ENCODE data around the gene RNF208. TPM values are rescaled to one million over a fixed set of nuclear protein-coding genes. Genes with fewer than 3 reads are reported as not detected.

RNF208 gene
- total and polyA plus RNA-seq, 9 of the 15 experiments (the other 6 are each of a cell fraction or from before 2014, with no cell fraction given) = 0.15 to 6.9 (median 0.50) TPM; not detected in 2

- TF ChIP-seq ZBTB43 (CRISPR knock-in tag; IDR thresholded peaks at IDR 0.05) (no peak), CHD4 (IDR thresholded peaks at IDR 0.05; ENCODE audit: insufficient read depth, insufficient replicate concordance, low read depth, low read length, poor library complexity, severe bottlenecking) (no peak), CREM (IDR thresholded peaks at IDR 0.05; ENCODE audit: low read depth) (peak; percentile 31; the same call in 1 of the 2 replicates), ZNF408 (CRISPR knock-in tag; IDR thresholded peaks at IDR 0.05; ENCODE audit: low read depth) (no peak), KLF1 (tag; IDR thresholded peaks at IDR 0.05) (no peak), TOE1 (IDR thresholded peaks at IDR 0.05; ENCODE audit: borderline replicate concordance) (peak; percentile 11; the same call in 1 of the 2 replicates), TOE1 (CRISPR knock-in tag; IDR thresholded peaks at IDR 0.05; ENCODE audit: borderline replicate concordance, low read depth) (0 out of 2 replicates have a peak, but pooled peaks have one; percentile 33), TBP (optimal IDR thresholded peaks at IDR 0.05; ENCODE audit: low read depth, low read length) (peak; percentile 26), FOXP1 (CRISPR knock-in tag; IDR thresholded peaks at IDR 0.05) (0 out of 2 replicates have a peak, but pooled peaks have one; percentile 42), TGIF2 (CRISPR knock-in tag; IDR thresholded peaks at IDR 0.05) (no peak), ZNF75A (CRISPR knock-in tag; IDR thresholded peaks at IDR 0.05) (no peak), XRCC5 (IDR thresholded peaks at IDR 0.05; ENCODE audit: low read depth, low read length) (peak; percentile 94), OTX1 (CRISPR knock-in tag; IDR thresholded peaks at IDR 0.05) (peak; percentile 67; the same call in 1 of the 2 replicates), GABPA (tag; conservative IDR thresholded peaks at IDR 0.05; ENCODE audit: low read depth) (no peak), MYC (IDR thresholded peaks at IDR 0.05; ENCODE audit: low read depth, low read length) (peak; percentile 41; the same call in 1 of the 2 replicates), MYC (CRISPR knock-in tag; IDR thresholded peaks at IDR 0.05; ENCODE audit: borderline replicate concordance, low read depth) (no peak), ADNP (tag; IDR thresholded peaks at IDR 0.05) (no peak), LARP7 (IDR thresholded peaks at IDR 0.05) (no peak), MNT (conservative IDR thresholded peaks at IDR 0.05) (0 out of 4 replicates have a peak, but pooled peaks of 1 of the 2 experiments have one; percentile 37), TFAP4 (CRISPR knock-in tag; IDR thresholded peaks at IDR 0.05; ENCODE audit: borderline replicate concordance) (peak; percentile 75), EHMT2 (IDR thresholded peaks at IDR 0.05) (no peak), BRD9 (IDR thresholded peaks at IDR 0.05; ENCODE audit: low read depth, partially characterized antibody) (peak; percentile 69), ZNF436 (CRISPR knock-in tag; IDR thresholded peaks at IDR 0.05) (peak; percentile 54; the same call in 1 of the 2 replicates)
These were observed 5.2 kb upstream of the RNF208 start, which contains the start of gene RNF224 (continued) for GRCh38 chr9:137227054-137227852.

All from K562 (cell line).